ENCODE results near the gene GALNT9.
"Not testable (repeated sequence)": the region's sequence is repeated elsewhere in the genome, so short reads cannot be mapped to it uniquely, and the experiment has no call there.

Gene GALNT9

GRCh38 chr12:132228476-132229192 is 100.8 kb downstream of the GALNT9 start:
- no peak for DNase-seq

GRCh38 chr12:132227782-132228475 is 101.5 kb downstream of the GALNT9 start:
- no peak for DNase-seq

- no peak for DNase-seq
These were observed 102.3 kb downstream of the GALNT9 start for GRCh38 chr12:132227118-132227517.

GRCh38 chr12:132226604-132227003 is 102.8 kb downstream of the GALNT9 start:
- no peak for DNase-seq

- DNase-seq = no peak
These were observed 104.2 kb downstream of the GALNT9 start for GRCh38 chr12:132225214-132225613.

- DNase-seq = no peak
These were observed 104.9 kb downstream of the GALNT9 start for GRCh38 chr12:132224484-132224883.

GRCh38 chr12:132222808-132223173 is 106.6 kb downstream of the GALNT9 start:
- DNase-seq = no peak

- peak in 1 of 2 experiments; percentile 20 for DNase-seq
These were observed 107.1 kb downstream of the GALNT9 start for GRCh38 chr12:132222096-132222807.

- DNase-seq = not testable (repeated sequence)
These were observed 109.6 kb downstream of the GALNT9 start for GRCh38 chr12:132219761-132220160.

- no peak for DNase-seq
These were observed 110.1 kb downstream of the GALNT9 start for GRCh38 chr12:132219323-132219722.

GRCh38 chr12:132218915-132219314 is 110.5 kb downstream of the GALNT9 start:
- DNase-seq = peak; percentile 38 to 50

GRCh38 chr12:132218527-132218875 is 110.9 kb downstream of the GALNT9 start:
- no peak for DNase-seq

- DNase-seq = no peak
These were observed 111.4 kb downstream of the GALNT9 start for GRCh38 chr12:132217800-132218526.

GRCh38 chr12:132217371-132217770 is 112.0 kb downstream of the GALNT9 start:
- no peak for DNase-seq

- DNase-seq = no peak
These were observed 112.9 kb downstream of the GALNT9 start for GRCh38 chr12:132216354-132216987.

GRCh38 chr12:132215299-132215989 is 113.9 kb downstream of the GALNT9 start:
- DNase-seq = no peak

- no peak for DNase-seq
These were observed 114.5 kb downstream of the GALNT9 start for GRCh38 chr12:132214891-132215290.

GRCh38 chr12:132214161-132214476 is 115.3 kb downstream of the GALNT9 start:
- DNase-seq = no peak

- no peak for DNase-seq
These were observed 115.8 kb downstream of the GALNT9 start for GRCh38 chr12:132213359-132214160.

GRCh38 chr12:132211816-132212215 is 117.6 kb downstream of the GALNT9 start:
- no peak for DNase-seq

- no peak for DNase-seq
These were observed 118.1 kb downstream of the GALNT9 start for GRCh38 chr12:132211326-132211725.
